Measurements from ENCODE around the gene RPTOR. TPM values are rescaled to one million over a fixed set of nuclear protein-coding genes. Genes with fewer than 3 reads are reported as not detected.
A peak's percentile ranks its signal among the peaks of the same experiment; 100 is the strongest.

RPTOR gene
- total RNA-seq, 1 experiment from 2014 or later: 25.1 TPM

- no peak overlapping the region for H2BK120ac ChIP-seq (ENCODE audit: low read depth, low read length, poor library complexity, severe bottlenecking)
- H3K4me3 Mint-ChIP-seq: no peak overlapping the region
Observed at GRCh38 chr17:80646328-80646727, 101.7 kb downstream of the RPTOR start.

More at GRCh38 chr17:80646328-80646727, 101.7 kb downstream of the RPTOR start:
- no peak overlapping the region for H3T11ph ChIP-seq (ENCODE audit: low read length)
- H4K20me1 ChIP-seq (ENCODE audit: control insufficient read depth, insufficient read depth, insufficient read length): no peaks in the 10 kb centered on the region
- no peak overlapping the region for H3K4me2 ChIP-seq (ENCODE audit: insufficient read depth, insufficient read length, low read length)
- peak overlapping the region; percentile 60; the same call in 1 of the 2 replicates for H3K14ac ChIP-seq (ENCODE audit: insufficient read depth, low read length)
- H4K5ac ChIP-seq (ENCODE audit: insufficient read length, low read depth, low read length): no peak overlapping the region
- H2AFZ ChIP-seq (ENCODE audit: low read length): no peak overlapping the region
- Mint-ChIP-seq H3K36me3 (ENCODE audit: insufficient read depth in 1 of 3, low read depth in 3 of 3) (no peaks in the 10 kb centered on the region; a peak in 1 of 7 replicates), H3K27ac (no peak overlapping the region), H3K9me3 (no peaks in the 10 kb centered on the region), H3K27me3 (ENCODE audit: low read depth) (no peaks in the 10 kb centered on the region), H3K4me1 (peaks cover 38 to 47% of the 10 kb centered on the region in 2 experiments)
- DNase-seq: no peak
- no peak overlapping the region for H2BK5ac ChIP-seq (ENCODE audit: insufficient read length, low read length)
- no peak overlapping the region for H4K91ac ChIP-seq (ENCODE audit: insufficient read length, low read depth, low read length)
- H4K8ac ChIP-seq (replicated peaks; ENCODE audit: insufficient read length, low read depth, low read length): no peak overlapping the region
- H3K18ac ChIP-seq (ENCODE audit: insufficient read length, low read depth, low read length): no peak overlapping the region
- H3K79me2 ChIP-seq (ENCODE audit: insufficient read depth, low read length): no peaks in the 10 kb centered on the region
- no peak overlapping the region for H3K56ac ChIP-seq (ENCODE audit: insufficient read length, low read depth, low read length)
- H3K23me2 ChIP-seq (ENCODE audit: insufficient read length, low read depth, low read length, poor library complexity, severe bottlenecking): no peaks in the 10 kb centered on the region
- H3K27me3 ChIP-seq (ENCODE audit: insufficient read depth, low read length): no peaks in the 10 kb centered on the region
- H2BK20ac ChIP-seq (ENCODE audit: low read depth, low read length, poor library complexity, severe bottlenecking): no peak overlapping the region
- H3K23ac ChIP-seq (ENCODE audit: insufficient read length, low read depth, low read length): no peak overlapping the region
- no peak overlapping the region for H3K27ac ChIP-seq (ENCODE audit: insufficient read length, low read depth, low read length)
- H3K79me1 ChIP-seq (ENCODE audit: insufficient read depth, low read depth, low read length, poor library complexity, severe bottlenecking): no peaks in the 10 kb centered on the region
- no peaks in the 10 kb centered on the region for H3K9me3 ChIP-seq (ENCODE audit: control insufficient read depth, low read depth, low read length)
- H3K4me1 ChIP-seq (ENCODE audit: insufficient read depth, low read length): no peaks in the 10 kb centered on the region; the same call in 1 of the 2 replicates
- WGBS (ENCODE audit: extremely low coverage, insufficient read length, low lambda C conversion rate): no CpG with 5 or more reads among the region's 9 CpGs
- H3K9ac ChIP-seq (ENCODE audit: extremely low read depth, insufficient read length, low read length): no peak overlapping the region
- no peak overlapping the region for H2BK12ac ChIP-seq (ENCODE audit: insufficient read length, low read depth, low read length)
- no peak for TF ChIP-seq CTCF (conservative IDR thresholded peaks at IDR 0.05)
- no peak overlapping the region for H2AK5ac ChIP-seq (ENCODE audit: insufficient read length, low read length)
- H3K4ac ChIP-seq (ENCODE audit: low read depth, low read length): no peak overlapping the region
- H2BK15ac ChIP-seq (ENCODE audit: low read depth, low read length): no peak overlapping the region

Measured in H9 (cell line).